GM19455 (cell line): ENCODE data around the gene RPL29.
"Not testable (repeated sequence)": the region's sequence is repeated elsewhere in the genome, so short reads cannot be mapped to it uniquely, and the experiment has no call there.

Source experiments
- ATAC-seq: cut with Tn5 transposase; IDR thresholded peaks from one replicate; pipeline ENCODE4 v1.9.1; 2021; ENCODE audit not compliant: unreplicated experiment

Gene RPL29

DNA sequence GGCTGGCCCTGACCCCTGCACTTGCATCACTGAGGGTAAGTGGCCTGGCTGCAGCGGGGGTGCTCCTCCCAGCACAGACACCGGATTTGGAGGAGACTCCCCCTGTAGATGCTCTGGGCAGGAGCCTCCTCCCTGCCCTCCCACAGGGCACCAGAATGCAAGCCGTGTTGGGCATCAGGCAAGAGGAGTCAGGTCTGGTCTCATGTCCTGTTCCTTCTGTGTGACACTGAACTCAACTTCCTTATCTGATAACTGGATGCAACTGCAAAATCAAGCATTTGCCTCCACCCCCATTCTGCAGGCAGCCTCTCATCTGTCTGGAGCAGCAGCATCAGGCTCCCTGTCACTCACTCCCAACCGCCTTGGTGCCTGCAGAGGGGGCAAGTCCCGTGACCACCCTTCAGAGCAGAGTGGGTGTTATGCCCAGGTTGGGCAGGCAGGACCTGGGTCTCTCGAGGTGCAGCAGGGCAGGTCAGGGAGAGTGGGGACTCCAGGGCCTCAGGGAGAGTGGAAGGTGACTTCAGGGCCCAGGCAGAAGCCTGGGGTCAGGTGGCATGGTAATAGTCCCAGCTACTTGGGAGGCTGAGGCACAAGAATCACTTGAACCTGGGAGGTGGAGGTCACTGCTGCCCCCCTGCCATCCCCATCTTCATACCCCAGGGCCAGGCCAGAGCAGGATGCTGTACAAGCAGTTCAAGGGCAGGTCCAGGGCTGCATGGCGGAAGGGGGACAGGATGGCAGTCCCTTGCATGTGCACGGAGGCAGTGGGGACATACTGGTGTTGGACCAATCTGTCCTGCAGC is 10.5 kb upstream of the RPL29 start:
- no peak for ATAC-seq

DNA sequence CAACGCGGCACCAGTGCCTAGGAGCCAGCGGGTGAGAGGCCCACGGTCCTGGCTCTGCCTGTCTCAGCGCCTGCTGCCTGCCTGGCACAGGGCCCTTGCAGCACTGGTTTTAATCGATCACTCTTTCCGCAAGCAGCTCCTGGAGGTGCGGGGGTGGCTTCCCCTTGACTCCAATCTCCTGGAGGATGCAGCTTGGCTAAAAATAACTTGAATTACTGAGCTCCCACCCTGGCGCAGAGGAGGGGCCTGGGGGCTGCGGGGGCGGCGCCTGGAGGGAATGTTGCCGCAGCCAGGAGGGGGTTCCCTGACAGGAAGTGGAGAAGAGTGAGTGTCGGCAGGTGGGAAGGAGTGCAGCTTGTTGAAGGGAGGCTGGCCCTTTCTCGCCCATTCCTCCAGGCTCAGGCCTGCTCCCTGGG is 9.9 kb upstream of the RPL29 start:
- ATAC-seq: no peak

DNA sequence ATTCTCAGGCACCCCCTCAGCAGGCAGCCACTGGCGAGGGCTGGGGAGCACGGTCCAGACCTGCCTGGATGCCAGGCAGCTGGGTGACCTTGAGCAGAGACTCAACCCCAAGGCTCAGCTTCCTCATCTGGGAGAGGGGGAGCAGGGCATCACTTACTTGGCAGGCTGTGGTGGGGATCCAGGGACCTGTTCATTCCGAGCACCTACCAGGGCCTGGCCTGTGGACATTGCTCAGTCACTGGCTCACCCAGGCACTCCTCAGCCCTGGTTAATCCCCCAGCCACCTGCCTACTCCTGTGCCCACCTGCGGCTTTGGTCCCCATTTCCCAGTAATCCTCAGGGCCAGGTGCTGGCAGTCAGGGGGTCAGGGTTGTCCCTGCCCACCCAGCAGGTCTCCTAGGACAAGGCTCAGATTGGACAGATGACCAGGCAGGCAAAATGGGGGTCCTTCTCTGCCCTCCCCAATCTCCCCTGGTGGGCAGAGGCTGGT is 9.3 kb upstream of the RPL29 start:
- no peak for ATAC-seq

DNA sequence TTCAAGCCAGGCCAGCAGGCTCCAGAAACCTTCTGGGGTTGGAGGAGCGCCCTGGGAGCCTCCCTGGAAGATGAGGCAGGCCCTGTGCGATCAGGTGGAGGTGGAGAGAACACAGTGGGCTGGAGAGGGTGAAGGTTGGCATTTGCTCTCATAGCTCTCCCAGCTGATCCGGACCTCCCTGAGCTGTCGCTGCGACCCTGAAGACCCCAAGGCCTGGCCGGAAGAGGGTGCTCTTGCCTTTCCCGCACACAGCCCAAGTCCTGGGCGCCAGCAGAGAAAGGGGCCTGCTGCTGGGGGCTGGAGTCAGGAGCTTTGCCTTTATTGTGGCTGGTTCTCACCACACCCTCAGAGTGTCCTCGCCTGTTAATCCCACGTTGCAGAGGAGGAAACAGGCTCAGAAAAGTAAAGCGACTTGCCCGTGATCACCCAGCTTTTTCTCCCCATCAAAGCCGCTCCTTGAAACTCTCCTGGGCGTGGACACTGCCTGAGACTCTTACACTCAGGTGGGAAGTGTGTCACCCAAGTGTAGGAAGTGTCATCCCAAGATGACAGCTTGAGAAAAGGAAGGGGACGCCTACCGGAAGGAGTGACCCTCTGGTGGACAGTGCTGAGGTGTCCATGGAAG is 8.6 kb upstream of the RPL29 start:
- ATAC-seq: no peak

DNA sequence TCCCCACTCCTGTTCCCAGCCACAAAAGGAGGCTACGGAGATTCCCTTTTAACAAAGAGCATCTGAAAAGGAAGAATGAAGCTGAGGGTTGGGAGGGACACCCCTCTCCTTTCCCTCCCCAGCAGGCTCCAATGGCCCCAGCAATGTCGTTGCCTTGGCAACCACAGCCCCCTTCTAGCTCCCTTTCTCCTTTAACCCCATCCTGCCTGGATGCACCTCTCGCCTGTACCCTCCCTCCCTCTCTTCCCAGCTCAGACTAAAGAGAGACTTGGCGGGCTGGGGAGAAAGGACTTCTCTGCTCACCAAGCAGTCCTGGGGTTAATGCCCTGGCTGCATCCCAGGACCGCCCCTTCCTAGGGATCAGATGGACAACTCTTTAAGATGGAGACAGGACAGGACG is 7.1 kb upstream of the RPL29 start:
- no peak for ATAC-seq

DNA sequence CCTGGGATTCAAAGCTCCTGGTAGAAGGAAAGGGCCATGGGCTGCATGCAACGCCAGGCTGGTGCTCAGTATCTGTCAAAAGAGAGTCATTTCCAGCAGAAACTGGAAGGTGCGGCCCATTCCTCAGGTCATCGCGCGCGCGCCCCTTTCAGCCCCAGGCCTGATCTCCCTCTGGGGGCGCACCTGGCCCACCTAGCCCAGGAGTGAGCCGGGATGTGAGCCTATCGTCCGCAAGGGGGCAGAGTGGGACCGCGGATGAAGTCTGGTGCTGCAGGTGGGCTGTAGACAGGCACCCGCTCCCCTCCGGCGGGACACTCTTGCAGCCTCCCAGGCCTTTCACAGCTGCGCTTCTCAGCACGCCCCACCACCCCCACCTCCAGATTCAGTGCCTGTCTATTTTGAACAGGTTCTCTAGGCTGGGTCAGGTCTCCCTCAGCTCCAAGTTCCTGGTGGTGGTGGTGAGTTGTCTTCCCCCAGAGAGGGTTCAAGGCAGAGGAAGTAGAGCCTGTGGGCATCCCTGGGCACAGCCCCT is 5.8 kb upstream of the RPL29 start:
- ATAC-seq: peak; percentile 76

DNA sequence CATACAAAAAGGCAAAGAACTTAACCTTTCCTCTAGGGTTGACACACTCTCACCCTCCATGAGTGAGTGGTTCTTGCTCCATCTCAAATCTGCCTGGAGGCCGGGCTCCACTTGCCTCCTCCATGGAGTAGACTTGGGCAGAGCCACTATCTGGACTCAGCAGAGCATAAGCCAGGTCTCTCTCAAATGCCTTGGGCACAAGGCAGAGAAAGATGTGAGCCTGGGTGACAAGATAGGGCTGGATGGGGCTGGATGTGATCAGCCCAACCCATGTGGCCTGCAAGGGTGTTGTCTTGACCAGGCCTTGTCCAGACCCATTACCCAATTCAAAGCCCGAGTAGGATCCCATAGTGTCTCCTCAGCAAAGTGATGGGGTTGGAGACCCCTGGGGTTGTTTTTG is 4.2 kb upstream of the RPL29 start:
- no peak for ATAC-seq

DNA sequence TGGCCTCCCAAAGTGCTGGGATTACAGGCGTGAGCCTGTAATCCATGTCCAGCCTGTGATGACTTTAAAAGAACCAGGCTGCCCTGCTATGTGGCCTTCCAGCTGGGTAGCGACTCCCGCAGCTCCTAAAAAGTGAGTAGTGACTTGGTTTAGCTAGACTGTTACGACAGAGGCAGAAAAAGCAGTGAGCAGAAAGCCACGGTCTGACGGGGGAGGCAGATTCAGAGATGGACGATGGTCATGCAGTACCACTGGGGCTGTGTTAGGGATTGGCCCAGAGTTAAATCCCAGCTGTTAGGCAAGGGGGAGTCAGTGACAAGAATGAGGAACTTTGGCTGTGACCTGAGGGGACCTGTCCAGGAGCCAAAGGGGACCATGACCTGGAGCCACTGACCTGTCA is 3.1 kb upstream of the RPL29 start:
- ATAC-seq: no peak

DNA sequence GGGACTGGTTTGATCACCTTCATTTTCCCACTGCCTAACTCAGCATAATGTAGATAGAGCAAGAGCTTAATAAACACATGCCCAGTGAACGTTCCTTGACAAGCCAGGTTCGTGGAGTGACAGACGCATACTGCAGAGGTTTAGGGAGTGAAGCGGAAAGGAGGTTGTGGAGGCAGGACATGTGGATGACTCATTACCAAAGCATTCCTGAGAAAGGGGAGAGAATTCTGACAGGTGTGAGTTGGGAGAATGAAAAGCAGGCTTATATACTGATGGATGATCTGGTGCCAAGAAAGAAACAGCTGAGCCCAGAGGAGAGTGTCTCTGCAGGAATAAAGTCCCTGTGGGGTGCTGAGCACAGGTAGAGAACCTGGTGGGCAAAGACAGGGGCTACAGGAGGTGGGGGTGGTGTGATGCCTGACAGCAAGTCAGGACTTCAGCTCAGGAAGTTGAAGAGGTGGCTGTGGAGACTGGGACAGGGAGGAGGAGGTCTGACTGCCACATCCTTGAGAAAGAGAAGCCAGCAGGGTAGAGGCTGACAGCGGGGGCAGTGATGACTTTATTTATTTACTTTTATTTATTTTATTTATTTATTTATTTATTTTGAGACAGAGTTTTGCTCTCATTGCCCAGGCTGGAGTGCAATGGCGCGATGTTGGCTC is 2.4 kb upstream of the RPL29 start:
- no peak for ATAC-seq

DNA sequence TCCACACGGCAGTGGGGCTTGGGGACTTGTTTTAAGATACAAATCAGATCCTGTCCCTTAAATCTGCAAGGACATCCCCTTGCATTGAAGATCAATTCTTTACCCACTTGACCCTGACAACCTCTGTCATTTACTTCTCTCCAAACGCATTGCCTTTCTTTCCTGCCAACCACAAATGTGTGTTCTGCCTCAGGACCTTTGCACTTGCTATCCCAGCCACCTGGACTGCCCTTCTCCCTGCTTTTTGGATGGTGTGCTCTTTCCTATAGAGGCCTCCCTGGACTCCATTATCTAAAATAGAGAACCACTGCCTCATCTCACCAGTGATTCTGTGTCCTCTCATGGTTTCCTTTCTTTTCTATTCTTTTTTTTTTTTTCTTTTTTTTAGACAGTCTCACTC is 1.5 kb upstream of the RPL29 start:
- ATAC-seq: no peak

DNA sequence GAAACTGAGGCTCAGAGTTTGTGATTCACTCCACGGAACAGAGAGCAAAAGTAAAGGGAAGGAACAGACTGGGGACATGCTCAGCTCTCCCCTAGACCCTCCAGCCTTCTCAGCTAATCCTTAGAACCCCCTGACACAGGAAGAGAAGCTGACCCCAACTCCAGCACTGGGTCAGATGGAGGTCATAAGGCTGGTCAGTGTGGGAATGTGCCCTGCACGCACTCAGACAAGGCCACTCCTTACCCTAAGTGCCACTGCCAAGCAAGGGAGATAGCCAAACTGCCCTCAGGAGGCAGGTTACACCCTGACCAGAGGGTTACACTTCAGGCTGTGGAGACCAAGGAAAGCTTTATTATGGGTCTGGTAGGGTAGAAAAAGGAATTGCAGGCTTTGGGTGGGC is 1.2 kb downstream of the RPL29 start:
- ATAC-seq: no peak

DNA sequence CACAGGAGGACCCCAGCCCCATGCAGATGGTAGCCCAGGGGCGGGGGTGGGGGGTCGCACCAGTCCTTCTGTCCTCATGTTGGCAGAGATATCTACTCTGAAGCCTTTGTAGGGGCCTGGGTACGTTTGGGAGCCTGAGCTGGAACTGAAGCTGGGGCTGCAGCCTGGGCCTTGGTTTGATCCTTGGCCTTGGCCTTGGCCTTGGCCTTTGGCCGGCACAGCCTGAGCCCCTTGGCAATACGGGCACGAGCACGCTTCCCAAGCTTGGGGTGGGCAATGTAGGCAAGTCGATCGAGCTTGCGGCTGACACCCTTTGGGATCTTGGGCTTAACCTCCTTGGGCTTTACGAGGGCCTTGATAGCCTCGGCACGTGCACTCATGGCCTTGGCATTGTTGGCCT is 2.0 kb downstream of the RPL29 start:
- not testable (repeated sequence) for ATAC-seq

DNA sequence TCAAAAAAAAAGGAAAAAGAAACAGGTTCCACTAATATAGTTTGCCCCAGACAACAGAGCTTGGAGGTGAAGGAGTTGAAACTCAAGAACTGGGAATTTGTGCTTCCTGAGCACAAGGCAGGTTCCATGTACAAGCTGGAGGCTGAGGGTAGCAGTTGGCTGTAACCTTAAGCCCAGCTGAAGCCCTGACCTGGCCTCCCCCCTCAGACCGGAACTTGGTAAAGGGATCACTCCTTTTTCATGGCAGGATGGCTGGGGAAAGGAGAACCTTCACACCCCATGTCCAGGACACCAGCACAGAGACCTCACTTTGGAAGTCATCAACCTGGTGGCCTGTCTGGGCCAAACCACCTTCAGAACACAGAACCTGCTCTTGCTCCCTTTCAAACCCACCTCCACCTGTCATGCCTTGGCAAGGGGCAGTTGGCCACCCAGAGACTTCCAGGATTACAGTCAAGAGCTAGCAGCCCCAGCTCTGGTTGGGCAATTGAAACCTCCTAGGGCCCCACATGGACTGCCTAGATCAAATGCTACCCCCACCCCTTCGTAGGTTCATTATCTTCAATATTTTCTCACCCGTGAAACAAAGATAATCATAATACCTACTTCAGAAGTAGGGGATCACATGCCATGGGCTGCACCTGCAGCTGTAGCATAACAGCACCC is 3.5 kb downstream of the RPL29 start:
- no peak for ATAC-seq

DNA sequence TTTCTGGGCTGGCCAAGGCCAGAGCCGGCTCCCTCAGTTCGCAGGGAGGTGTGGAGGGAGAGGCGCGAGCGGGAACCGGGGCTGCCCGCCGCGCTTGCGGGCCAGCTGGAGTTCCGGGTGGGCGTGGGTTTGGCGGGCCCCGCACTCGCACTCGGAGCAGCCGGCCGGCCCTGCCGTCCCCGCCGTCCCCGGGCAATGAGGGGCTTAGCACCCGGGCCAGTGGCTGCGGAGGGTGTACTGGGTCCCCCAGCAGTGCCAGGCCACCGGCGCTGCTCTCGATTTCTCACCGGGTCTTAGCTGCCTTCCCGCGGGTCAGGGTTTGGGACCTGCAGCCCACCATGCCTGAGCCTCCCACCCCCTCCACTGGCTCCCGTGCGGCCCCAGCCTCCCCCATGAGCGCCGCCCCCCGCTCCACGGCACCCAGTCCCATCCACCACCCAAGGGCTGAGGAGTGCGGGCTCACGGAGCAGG is 5.2 kb downstream of the RPL29 start:
- not testable (repeated sequence) for ATAC-seq

DNA sequence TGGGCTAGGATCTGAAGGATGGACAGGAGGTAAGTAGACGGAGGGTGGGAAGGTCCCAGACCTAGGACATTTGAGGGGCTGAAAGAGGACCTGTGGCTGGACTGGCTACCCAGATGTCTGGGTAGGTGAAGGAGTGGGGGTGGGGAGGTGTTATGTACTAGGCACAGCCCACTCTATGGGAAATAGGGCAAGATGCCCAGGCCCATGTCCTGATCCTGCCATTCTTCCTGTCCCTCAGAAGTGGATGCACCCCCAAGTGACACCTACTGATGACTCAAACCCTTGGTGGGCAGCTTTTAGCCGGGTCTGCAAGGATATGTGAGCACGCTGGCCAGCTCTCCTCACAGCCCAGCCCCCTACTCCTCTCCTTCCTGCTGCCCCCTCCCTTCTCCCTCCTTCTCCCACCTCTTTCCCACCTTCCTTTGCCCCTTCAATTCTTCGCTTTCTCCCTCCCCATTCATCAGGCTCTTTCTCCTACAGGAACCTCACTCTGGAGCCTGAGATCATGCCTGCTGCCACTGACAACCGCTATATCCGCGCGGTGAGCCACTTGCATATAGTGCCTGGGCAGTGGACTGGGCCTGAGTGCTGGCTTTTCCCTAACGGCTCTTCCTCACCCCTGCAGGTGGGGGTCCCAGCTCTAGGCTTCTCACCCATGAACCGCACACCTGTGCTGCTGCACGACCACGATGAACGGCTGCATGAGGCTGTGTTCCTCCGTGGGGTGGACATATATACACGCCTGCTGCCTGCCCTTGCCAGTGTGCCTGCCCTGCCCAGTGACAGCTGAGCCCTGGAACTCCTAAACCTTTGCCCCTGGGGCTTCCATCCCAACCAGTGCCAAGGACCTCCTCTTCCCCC is 7.2 kb downstream of the RPL29 start:
- ATAC-seq: no peak

DNA sequence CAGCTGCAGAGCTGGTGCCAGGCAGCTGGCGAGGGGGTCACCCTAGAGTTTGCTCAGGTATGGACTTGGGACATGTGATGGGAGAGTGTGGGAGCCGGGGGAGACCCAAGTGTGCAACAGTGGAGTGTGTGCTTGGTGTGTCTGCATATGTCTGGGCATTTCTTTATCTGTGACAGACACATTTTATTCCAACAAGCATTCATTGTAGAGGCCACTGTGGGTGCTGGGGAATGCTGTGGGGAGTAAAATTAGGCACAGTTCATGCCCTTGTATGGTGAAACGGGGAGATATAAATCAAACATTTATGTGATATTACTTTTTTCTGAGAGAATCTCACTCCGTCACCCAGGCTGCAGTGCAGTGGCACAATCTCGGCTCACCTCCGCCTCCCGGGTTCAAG is 8.1 kb downstream of the RPL29 start:
- no peak for ATAC-seq

DNA sequence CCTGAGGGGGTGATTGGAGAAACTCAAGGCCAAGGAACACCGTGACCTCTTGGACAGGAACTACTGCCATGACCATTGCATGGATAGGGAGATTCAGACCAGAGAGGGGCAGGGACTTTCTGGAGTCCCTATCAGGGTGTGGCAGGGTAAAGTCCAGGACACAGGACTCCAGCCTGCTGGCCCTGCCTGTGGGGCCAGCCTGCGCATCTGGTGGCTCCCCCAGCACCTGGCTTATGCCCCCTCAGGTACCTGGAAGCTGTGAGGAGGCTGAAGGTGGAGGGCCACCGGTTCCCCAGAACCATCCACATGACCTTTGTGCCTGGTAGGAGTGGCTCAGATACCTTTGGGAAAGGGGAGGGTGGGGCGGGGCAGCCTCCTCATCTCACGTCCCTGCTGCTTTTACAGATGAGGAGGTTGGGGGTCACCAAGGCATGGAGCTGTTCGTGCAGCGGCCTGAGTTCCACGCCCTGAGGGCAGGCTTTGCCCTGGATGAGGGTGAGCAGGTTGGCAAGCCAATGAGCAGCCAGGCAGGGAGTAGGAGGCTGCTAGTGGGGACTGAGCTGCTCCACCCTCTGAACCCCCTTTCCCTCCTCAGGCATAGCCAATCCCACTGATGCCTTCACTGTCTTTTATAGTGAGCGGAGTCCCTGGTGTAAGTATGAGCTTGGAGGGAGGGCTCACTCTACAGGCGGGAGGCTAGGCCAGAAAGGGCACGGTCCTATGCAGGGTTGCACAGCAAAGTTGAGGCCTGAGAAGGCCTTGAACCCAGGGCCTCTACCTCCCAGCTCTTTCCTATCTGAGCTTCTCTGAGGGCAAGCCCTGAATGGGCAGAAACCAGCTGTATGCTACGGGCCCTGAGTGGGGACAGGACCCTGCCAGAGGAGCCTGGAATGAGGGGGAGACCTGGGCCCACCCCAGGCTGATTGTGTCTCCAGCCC is 9.4 kb downstream of the RPL29 start:
- ATAC-seq: no peak

DNA sequence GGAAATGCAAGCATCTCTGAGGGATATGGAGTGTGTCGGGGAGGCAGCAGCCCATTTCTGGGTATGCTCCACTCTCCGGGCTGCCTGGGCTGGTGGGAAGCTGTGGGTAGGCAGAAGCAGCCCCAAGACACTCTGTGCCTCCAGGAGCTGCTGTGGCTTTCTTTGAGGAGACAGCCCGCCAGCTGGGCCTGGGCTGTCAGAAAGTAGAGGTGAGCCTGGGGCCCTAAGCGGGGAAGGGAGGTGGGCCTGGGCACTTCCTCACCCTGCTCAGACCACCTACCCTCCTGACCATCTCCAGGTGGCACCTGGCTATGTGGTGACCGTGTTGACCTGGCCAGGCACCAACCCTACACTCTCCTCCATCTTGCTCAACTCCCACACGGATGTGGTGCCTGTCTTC is 10.6 kb downstream of the RPL29 start:
- ATAC-seq: no peak

DNA sequence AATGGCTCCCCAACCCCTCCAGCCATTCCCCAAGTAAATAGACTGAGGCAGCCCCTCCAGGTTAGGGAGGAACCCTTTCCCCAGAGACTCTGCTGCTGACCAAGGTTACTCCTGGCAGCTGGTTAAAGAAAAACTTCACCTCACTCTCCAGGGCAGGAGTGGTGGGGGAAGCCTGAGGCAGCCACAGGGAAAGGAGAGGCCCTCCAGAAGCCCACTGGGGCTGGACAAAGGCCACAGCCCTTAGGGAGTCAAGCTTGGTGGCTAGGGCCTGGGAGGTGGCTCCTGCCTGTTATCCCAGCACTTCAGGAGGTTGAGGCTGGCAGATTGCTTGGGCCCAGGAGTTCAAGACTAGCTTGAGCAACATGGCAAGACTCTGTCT is 11.4 kb downstream of the RPL29 start:
- ATAC-seq: no peak
